Measurements from ENCODE around the gene SRPX2. TPM values are rescaled to one million over a fixed set of nuclear protein-coding genes. Genes with fewer than 3 reads are reported as not detected.

Gene SRPX2, protein sequence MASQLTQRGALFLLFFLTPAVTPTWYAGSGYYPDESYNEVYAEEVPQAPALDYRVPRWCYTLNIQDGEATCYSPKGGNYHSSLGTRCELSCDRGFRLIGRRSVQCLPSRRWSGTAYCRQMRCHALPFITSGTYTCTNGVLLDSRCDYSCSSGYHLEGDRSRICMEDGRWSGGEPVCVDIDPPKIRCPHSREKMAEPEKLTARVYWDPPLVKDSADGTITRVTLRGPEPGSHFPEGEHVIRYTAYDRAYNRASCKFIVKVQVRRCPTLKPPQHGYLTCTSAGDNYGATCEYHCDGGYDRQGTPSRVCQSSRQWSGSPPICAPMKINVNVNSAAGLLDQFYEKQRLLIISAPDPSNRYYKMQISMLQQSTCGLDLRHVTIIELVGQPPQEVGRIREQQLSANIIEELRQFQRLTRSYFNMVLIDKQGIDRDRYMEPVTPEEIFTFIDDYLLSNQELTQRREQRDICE
- polyA plus RNA-seq (2013, experiment 1 of 2; ENCODE audit: insufficient read length) = 38.1 TPM
- 26.5 TPM for polyA plus RNA-seq (2013, experiment 2 of 2; ENCODE audit: insufficient read length)

DNA sequence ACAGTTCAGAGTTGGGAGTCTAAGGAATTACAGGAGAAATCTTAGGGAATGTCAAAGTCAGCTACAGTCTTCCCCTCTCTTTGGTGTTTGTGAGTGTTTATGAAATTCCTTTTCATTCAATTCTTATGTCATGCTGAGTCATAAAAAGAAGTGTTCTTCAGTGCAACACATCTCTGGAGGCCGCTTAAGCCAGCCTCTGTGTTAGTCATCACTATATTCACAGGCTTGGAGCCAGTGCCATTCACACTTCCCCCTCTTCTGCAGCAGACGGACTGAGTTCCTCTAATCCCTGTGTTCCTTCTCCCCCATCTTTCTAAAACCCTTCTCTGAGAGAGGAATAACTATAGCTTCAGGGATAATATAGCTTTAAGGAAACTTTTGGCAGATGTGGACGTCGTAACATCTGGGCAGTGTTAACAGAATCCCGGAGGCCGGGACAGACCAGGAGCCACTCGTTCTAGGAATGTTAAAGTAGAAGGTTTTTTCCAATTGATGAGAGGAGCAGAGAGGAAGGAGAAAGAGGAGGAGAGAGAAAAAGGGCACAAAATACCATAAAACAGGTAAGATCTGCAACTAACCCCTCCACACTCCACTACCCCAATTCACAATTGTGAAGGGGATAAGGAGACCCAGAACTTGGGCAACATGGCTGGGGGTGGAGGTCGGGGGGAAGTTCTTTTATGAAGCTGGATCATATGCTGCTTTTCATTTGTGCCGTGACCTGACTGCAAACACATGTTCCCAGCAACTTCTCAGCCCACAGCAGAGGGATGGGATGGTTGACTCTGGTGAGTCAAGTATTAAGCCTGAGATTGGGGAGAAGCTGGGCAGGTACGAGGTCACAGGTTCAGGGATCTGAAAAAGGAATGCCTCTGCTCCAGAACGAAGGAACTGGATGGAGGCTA is at the start of gene SRPX2:
Gene SRPX2 (plus strand): TSS at position 244 of the 905 bp plus-strand sequence. CDS start 2,124 bp downstream, outside the sequence.
- DNase-seq = peak; percentile 90

GRCh38 chrX:100596601-100597000 is 47.4 kb upstream of the SRPX2 start:
- DNase-seq = no peak

- no peak for DNase-seq
Observed at GRCh38 chrX:100599456-100599855, 44.5 kb upstream of the SRPX2 start.

DNA sequence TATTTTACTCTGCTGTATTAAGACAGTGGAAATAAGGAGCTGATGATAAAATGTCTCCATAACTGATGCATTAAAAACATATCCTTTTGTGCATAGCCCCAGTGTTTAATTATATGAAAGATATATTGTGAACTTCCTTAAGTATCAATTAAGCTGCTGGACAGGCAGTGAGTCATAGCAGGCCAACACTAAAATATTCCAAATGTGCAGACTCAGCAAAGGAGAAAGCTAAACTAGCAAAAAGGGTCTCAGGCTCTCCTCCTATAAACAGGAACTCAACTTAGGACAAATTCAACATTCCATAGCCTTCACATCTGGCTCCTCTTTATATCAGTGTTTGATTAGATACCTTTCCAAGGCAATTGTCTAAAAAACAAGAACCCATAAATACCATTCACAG is 43.7 kb upstream of the SRPX2 start:
- DNase-seq = no peak

DNA sequence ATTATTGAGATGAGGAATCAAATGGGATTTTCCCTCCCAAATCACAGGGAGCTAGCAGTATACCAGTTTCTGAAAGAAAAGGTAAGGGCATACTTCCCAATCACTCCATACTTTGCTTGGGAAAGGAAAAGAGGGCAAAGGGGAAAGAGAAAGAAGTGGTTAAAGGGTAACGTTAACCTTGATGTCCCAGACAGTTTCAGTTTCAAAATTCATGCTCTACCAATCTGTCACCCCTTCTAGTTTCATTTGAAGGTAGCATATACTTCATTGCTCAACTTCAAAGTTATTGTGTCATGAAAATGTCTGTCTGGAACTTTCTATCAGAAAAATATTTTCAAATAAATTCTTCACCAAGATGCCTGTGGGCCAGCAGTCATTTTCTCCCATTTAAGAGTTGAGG is 43.2 kb upstream of the SRPX2 start:
- DNase-seq = no peak

- no peak for DNase-seq
Observed at GRCh38 chrX:100606753-100607152, 37.2 kb upstream of the SRPX2 start.

DNA sequence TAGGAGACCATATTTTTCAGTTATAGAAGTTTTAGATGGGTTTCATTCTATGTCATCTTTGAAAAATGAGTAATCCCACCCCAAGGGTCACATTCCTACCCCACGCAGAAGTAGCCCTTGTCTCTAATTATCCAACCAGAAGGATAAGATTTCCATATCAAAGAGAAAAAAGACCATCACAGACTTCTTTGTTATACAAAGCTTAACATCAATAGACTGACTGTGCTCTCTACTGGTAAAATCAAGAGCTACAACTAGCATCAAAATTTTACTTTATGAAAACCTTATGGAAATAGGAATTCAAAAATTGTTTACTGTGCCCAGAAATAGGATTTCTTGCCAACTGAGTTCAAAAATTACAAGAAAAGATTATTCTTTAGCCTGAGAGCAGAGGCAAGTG is 34.4 kb upstream of the SRPX2 start:
- DNase-seq = no peak

DNA sequence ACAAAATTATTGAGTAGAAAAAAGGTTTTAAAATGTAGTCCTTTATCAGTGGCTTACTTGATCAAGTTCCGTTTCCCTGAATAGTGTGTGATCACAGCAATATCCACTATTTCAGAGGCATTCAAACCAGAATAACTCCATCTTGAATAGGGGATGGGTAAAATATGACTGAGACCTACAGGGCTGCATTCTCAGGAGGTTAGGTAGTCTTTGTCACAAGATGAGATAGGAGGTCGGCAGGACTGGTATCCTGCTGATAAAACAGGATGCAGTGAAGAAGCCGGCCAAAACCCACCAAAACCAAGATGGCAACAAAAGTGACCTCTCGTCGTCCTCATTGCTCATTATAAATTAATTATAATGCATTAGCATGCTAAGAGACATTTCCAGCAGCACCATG is 32.0 kb upstream of the SRPX2 start:
- DNase-seq = no peak

GRCh38 chrX:100615005-100615404 is 29.0 kb upstream of the SRPX2 start:
- peak; percentile 67 for DNase-seq

DNA sequence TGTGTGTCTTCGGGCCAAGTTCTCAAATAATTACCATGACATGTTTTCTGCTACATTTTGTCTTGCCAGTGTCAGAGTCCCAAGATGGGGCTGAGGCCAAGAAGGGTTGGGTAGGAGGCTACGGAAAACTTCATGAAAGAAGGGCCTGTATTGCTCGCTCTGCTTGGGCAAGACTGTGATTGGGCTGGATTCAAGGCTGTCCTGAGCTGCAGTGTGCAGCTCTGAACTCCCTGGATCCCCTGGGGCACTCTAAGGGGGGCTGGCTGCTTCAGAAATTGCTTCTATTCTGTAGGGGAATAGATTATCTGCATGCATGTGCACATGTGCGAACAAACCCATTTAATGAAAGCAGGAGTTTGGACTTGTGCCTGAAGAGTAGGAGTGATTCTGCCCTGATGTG is 21.0 kb upstream of the SRPX2 start:
- no peak for DNase-seq

DNA sequence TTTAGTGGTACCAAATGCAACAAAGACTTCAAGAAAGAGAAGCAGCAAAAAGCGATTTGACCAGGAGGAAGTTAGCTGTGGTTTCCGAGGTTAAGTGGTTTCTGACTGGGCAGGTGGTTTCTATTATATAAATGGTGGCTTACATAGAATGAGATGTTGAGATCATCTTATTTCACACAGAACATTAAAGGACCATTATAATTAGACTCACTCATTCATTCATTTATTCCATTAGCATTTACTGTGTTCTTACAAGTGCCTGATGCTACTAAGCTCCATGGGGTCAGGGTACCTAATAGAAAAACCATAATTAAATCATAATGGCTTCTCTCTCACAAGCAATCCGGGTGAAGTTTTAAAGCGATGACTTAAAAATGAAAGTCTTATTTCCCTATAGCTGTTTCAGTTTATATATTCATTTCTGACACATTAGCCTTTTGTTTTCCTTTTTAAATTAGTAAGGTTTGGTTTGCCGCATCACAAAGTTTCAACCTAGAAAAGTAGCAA is 18.0 kb upstream of the SRPX2 start:
- DNase-seq = no peak

DNA sequence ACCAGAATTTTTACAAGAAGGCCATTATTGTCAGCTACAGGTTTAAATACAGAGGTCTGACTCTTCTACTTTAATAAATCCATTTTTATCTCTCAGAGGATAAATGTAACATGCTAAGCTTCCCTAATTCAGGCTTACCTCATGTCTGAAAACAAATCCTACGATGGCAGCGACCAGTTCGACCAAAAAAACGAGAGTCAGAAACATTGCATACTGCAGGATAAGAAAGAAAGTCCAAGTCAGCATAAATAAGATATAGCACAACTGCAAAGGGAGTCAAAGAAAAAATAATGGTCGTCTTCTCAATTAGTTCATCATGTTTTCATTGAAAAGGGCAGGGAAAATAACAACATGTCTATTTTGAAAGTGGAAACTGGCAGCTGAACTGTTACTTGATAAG is 9.0 kb upstream of the SRPX2 start:
- DNase-seq = no peak

DNA sequence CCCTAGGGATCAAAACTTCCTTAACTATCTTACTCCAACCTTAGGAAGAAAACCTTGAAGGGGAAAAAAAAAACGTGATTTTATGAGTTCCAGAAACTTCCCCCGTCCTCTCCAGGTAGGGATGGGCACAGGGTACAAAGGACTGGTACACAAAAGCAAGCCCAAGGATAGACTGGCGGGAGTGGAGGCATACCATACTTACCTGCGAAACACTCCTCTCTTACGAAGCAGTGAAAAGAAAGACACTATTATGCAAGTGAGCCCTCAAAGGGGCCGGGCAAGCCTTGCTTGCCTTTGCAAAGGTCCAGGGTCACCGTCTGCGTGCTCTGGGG is 8.0 kb upstream of the SRPX2 start:
- DNase-seq = no peak

- DNase-seq = peak; percentile 90
Observed at GRCh38 chrX:100636321-100636991, 7.5 kb upstream of the SRPX2 start, which contains the start of gene TSPAN6. TSPAN6 (minus strand) TSS chrX:100636806; CDS start chrX:100636694, 112 bp downstream.

- DNase-seq = no peak
Observed at GRCh38 chrX:100642290-100642689, 1.7 kb upstream of the SRPX2 start.

GRCh38 chrX:100643212-100643611 is 787 bp upstream of the SRPX2 start:
- DNase-seq = no peak

DNA sequence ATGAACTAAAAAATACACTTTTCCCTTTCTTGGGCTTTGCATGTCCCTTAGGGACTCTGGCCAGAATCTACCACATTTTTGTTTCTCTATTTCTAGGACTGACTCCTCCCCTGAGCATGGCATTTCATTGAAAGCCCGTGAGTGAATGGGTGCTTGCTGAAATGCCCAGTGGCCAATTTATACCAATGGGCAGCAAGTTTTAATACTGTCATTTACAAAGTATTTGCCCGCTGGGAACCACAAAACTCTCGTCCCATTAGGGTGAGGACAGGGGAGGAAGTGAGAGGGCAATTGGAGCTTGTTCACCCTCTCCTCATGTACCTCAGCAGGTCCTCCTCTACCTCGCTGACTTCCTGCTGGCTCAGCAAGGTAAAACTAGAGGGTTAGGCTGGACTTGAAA is 1.1 kb downstream of the SRPX2 start:
- peak; percentile 57 for DNase-seq

DNA sequence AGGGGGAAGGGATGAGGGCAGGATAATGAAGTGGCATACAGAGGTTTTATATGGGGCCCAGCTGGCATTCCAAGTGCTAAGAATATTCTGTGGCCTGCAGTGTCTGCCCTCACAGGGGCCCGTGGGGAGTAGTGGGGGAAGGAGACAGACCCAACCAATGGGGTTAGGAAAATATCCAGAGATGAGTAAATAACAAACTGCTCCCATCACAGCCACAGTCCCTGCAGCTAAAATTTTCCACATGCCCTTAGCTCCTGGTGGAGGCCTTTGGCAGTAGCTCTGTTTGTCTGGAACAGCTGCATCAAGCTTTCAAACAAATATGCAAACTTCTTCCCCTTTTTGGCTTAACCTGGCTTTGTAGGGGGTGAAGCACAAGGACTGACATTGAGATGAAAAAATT is 3.1 kb downstream of the SRPX2 start:
- DNase-seq = peak; percentile 58

DNA sequence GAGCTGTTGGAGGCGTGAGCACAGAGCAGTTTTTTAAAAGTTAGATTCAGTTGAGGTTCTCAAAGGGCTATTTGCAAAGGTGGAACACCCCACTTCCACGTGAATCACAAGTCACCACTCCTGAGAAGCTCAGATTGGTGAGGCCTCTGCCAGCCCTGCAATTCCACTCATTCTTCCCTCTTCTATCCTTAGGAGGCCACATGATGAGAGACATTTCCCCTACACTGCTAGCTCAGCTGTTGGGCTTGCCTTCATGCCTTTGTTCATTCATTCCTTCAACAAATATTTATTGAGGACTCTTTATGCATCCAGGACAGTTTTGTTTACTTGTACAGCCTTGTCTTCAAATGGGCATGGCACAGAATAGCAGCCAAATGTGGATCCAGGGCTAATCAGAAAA is 3.7 kb downstream of the SRPX2 start:
- DNase-seq = no peak

DNA sequence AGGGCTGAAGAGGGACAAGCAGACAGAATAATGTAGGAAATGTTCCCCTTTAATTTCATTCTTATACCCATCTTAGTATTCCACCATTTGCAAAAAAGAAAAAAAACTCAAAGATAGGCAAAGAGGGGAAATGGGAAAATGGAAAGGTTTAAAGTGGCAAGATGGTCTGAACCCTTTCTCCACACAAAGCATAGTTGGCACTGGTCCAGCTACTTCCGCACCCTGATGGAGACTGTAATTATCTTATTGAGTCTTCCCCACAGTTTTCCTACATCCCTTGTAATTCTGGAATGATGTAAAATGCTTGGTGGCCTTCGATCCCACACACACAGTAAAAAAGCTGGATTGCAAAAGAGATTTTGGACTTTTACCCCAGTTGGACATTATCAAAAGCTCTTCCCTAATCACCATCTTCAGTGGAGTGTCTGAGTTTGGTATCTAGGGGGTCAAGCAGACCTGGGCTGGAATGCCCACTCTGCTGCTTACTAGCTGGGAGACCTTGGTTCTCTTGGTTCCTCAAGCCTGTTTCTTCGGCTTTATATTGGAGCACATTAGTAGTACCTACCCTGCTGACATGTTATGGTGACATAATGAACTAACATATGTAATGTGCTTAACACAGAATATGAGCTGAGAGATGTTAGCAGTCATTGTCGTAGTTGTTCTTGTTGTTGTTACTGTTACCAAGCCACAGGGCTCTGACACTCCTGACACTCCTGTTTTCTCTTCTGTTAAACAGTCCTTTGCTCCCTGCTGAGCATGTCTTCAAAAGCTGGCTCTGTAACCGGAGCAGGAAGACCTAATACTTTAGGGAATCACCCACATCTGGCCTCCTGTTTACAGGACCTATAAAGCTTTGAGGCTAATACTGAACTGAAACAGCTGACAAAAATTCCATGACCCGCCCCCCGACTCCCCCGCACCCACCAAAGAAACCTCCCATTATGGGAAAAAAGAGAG is 4.7 kb downstream of the SRPX2 start:
- DNase-seq = peak; percentile 71
